H1 (cell line): ENCODE data around the gene SMIM38. TPM values are rescaled to one million over a fixed set of nuclear protein-coding genes. Genes with fewer than 3 reads are reported as not detected.

Source experiments
- CHD1 ChIP-seq: IDR thresholded peaks from 2 replicates; pipeline ENCODE4 v1.6.1; 2012; ENCODE audit warnings: low read depth, low read length, improper control_type of control experiment
- CHD7 ChIP-seq: fragments of 300-600 bp; sonication (generic); IDR thresholded peaks from 2 replicates; pipeline ENCODE4 v1.7.1; 2012; ENCODE audit warnings: low read length, moderate library complexity, mild to moderate bottlenecking, inconsistent platforms; ENCODE audit not compliant: insufficient replicate concordance
- HDAC2 ChIP-seq, 2 experiments: fragments of 300-600 bp in 1 of 2; sonication (generic) in 1 of 2; IDR thresholded peaks; 2 replicates each; pipeline ENCODE4 v1.6.1; 2011 to 2012; ENCODE audit warnings: low read depth in 2 of 2, low read length in 2 of 2, mild to moderate bottlenecking in 2 of 2, moderate library complexity in 2 of 2, borderline replicate concordance in 1 of 2, inconsistent platforms in 1 of 2
- MAFK ChIP-seq: IDR thresholded peaks from 2 replicates; pipeline ENCODE4 v1.6.1; 2012; ENCODE audit warnings: low read depth, mild to moderate bottlenecking, improper control_type of control experiment, low read length
- POU5F1 ChIP-seq: IDR thresholded peaks from 2 replicates; pipeline ENCODE4 v1.6.1; 2011; ENCODE audit warnings: low read depth, mild to moderate bottlenecking, low read length, moderate library complexity
- TAF7 ChIP-seq: optimal IDR thresholded peaks from 2 replicates; pipeline ENCODE3; 2011; ENCODE audit warnings: low read depth, mild to moderate bottlenecking, inconsistent platforms, low read length, moderate library complexity, borderline replicate concordance
- USF2 ChIP-seq: IDR thresholded peaks from 2 replicates; pipeline ENCODE4 v1.6.1; 2011; ENCODE audit warnings: low read length, improper control_type of control experiment
- polyA plus RNA-seq, 7 experiments: library from polyadenylated mRNA; depleted of rRNA in 3 of 7; stranded (reverse) in 5 of 7; unstranded in 2 of 7; fragments of >200 nt in 5 of 7; fragments of 200-250 nt in 2 of 7; gene quantifications; 1 replicate in 5 of 7; 2 replicates in 1 of 7; 4 replicates in 1 of 7; pipeline versions ENCODE4 v1.2.1 to v1.2.3, GENCODE V29; 2011 to 2013; ENCODE audit warnings: missing spikeins in 2 of 7, mixed read lengths in 2 of 7
- total RNA-seq: library from RNA; stranded (reverse); fragmentation: NEBNext Ultra II Directional; extraction: Animal tissue kit (Norgen Biotek cat#: 25700); gene quantifications from 2 replicates; pipeline ENCODE4 v1.2.1, GENCODE V29; 2021
- TF ChIP-seq, protein P1 (sequence below): IDR thresholded peaks from 2 replicates; pipeline ENCODE4 v1.6.1; 2012; ENCODE audit warnings: inconsistent platforms

Gene SMIM38
- total and polyA plus RNA-seq, 2 of the 8 experiments (the other 6 are each of a cell fraction or from before 2014, with no cell fraction given) = 0.17 to 0.20 TPM

DNA sequence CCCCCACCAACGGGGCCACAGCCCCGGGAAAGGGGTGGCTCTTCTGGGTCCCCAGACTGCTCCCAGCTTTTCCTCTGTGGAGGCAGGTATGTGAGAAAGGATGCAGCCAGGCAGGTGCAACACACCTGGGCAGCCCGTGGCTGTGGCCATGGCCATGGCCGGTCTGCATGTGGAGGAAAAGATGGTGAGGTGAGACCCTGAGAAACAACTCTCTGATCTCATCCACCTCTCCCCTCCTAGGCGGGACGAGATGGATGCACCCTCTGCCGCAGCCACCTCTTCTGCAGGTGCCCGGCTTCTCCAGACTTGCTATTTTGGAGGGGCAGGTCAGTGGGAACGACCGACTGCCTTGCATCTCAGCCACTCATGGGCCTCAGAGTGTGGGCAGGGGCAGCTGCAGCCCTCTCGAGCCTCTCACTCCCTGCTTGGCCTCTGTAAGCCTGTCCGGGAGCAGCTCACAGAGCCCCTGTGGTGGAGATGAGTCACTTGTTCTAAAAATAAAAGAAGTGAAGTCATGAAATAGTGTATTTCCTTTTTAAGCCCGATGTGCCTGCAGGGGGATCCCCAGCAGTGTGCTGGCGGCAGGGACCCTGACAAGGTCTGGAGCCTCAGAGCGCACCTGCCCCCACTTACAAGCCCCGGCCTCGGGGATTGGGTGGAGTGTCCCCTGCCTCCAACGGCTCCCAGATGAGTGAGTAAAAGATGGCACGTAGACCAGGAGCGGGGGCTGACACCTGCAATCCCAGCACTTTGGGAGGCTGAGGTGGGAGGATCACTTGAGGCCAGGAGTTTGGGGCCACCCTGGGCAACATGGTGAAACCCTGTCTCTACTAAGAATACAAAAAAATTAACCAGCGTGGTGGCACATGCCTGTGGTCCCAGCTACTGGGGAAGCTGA, 10.7 kb downstream of the SMIM38 start (continued):
- TF ChIP-seq USF2 = no peak
- no peak for TF ChIP-seq HDAC2 (IDR thresholded peaks at IDR 0.05; ENCODE audit: borderline replicate concordance in 1 of 2, low read depth in 2 of 2, low read length in 2 of 2)
- TF ChIP-seq TAF7 = no peak
- no peak for TF ChIP-seq CHD7
- no peak for TF ChIP-seq POU5F1
- TF ChIP-seq, protein P1, sequence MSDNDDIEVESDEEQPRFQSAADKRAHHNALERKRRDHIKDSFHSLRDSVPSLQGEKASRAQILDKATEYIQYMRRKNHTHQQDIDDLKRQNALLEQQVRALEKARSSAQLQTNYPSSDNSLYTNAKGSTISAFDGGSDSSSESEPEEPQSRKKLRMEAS = no peak
- no peak for TF ChIP-seq MAFK
- no peak for TF ChIP-seq CHD1
